Gastroesophageal sphincter (tissue), 3 donors: Measurements from ENCODE around the gene ARL17B.
"Not testable (repeated sequence)": the region's sequence is repeated elsewhere in the genome, so short reads cannot be mapped to it uniquely, and the experiment has no call there.

Source experiments
- CTCF ChIP-seq, 4 experiments: fragments of 200-600 bp in 2 of 4; fragments of 450-650 bp in 2 of 4; sonication (generic) in 1 of 4; IDR thresholded peaks; one replicate each; pipeline ENCODE4 v1.5.1; 2017 to 2019; ENCODE audit warnings: antibody characterized with exemption in 4 of 4, mild to moderate bottlenecking in 2 of 4, moderate library complexity in 2 of 4
- POLR2A ChIP-seq, 2 donors: fragments of 450-650 bp; IDR thresholded peaks; one replicate each; pipeline ENCODE4 v1.6.1; 2017; ENCODE audit warnings: antibody characterized with exemption in 2 of 2, mild to moderate bottlenecking in 2 of 2, moderate library complexity in 1 of 2
- POLR2AphosphoS5 ChIP-seq: sonication (generic); formaldehyde crosslinking; IDR thresholded peaks from one replicate; pipeline ENCODE4 v1.6.1; 2017; ENCODE audit warnings: antibody characterized with exemption

GRCh38 chr17:46409864-46410263 lies 48.3 kb upstream of the ARL17B start:
- TF ChIP-seq CTCF (IDR thresholded peaks at IDR 0.05); POLR2AphosphoS5; POLR2A (IDR thresholded peaks at IDR 0.05): not testable (repeated sequence)
